Upper lobe of left lung (tissue), 6 donors: ENCODE data around the gene FNDC3B. TPM values are rescaled to one million over a fixed set of nuclear protein-coding genes. Genes with fewer than 3 reads are reported as not detected.
A peak's percentile ranks its signal among the peaks of the same experiment; 100 is the strongest.

Source experiments
- ATAC-seq, 2 donors: fragments of 200-7000 bp; cut with Tn5 transposase; one replicate each; pipeline ENCODE4 v1.9.1; 2022; ENCODE audit warnings: mild to moderate bottlenecking in 2 of 2, moderate library complexity in 2 of 2; ENCODE audit not compliant: low FRiP score in 2 of 2
- DNase-seq, 2 donors: peaks; one replicate each; pipeline ENCODE4 v3.0.0-alpha.2; 2019 to 2020
- H3K27ac ChIP-seq, 4 donors: fragments of 200-600 bp; sonication (generic); one replicate each; pipeline ENCODE4 v1.5.1; 2016 to 2019
- H3K27me3 ChIP-seq, 4 donors: fragments of 200-600 bp; sonication (generic); one replicate each; pipeline ENCODE4 v1.5.1; 2017 to 2019
- H3K36me3 ChIP-seq, 4 donors: fragments of 200-600 bp; sonication (generic); one replicate each; pipeline ENCODE4 v1.5.1; 2016 to 2019
- H3K4me1 ChIP-seq, 4 donors: fragments of 200-600 bp; sonication (generic); one replicate each; pipeline ENCODE4 v1.5.1; 2018 to 2019
- H3K4me3 ChIP-seq, 4 donors: fragments of 200-600 bp; sonication (generic); one replicate each; pipeline ENCODE4 v1.5.1; 2017 to 2019; ENCODE audit warnings: mild to moderate bottlenecking in 2 of 4, moderate library complexity in 1 of 4
- H3K9me3 ChIP-seq, 4 donors: fragments of 200-600 bp; sonication (generic); one replicate each; pipeline ENCODE4 v1.5.1; 2018 to 2019
- EP300 ChIP-seq, 4 donors: sonication (generic); formaldehyde crosslinking; IDR thresholded peaks; one replicate each; pipeline ENCODE4 v1.5.1; 2017; ENCODE audit warnings: antibody characterized with exemption in 4 of 4, control low read depth in 2 of 4
- POLR2A ChIP-seq, 4 donors: fragments of 450-650 bp; IDR thresholded peaks; one replicate each; pipeline ENCODE4 v1.5.1; 2016 to 2017; ENCODE audit warnings: antibody characterized with exemption in 4 of 4, mild to moderate bottlenecking in 2 of 4
- POLR2AphosphoS5 ChIP-seq, 2 donors: sonication (generic); formaldehyde crosslinking; IDR thresholded peaks; one replicate each; pipeline ENCODE4 v1.5.1; 2017; ENCODE audit warnings: antibody characterized with exemption in 2 of 2
- WGBS, 2 donors: methylation state at CpG; one replicate each; pipeline ENCODE4 v1.1.5; 2017 to 2018; 5-methylcytosine and 5-hydroxymethylcytosine counted together
- total RNA-seq, 6 donors: library from RNA; depleted of rRNA in 4 of 6; stranded (reverse); fragments of >200 nt in 4 of 6; gene quantifications; one replicate each; pipeline versions ENCODE4 v1.1.0 to v1.2.1, GENCODE V29; 2016 to 2021
- TF ChIP-seq, protein P1 (sequence below), 6 experiments: fragments of 450-650 bp in 4 of 6; fragments of 200-600 bp in 2 of 6; sonication (generic) in 2 of 6; IDR thresholded peaks; one replicate each; pipeline ENCODE4 v1.5.1; 2016 to 2019; ENCODE audit warnings: antibody characterized with exemption in 6 of 6
- donor health status: DM: no; HTN: no; CAD: no; lungs with moderate emphysema.
- donor health status: DM: no; HTN: yes; CAD: no; lungs with severe emphysema.

The FNDC3B gene
- total RNA-seq, 6 donors from 2014 or later = 73.3 to 167 (median 119) TPM

DNA sequence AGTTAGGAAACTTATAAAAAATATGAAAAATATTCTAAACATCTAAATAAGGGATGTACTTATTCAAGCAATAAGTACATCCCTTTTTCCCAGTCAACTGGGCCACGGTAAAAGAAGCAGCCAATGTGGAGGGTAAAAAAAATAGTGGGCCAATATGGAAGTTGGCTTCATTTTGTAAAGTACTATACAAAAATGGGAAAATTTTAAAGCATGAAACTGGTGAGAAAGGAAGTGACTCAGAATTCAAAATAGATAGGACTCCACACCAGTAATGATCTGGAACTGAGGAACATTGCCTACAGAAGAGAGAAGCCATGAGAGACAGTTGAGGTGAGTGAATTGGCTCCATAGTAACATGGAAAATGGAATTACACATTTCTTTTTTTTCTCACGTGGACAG lies 108.9 kb downstream of the FNDC3B start:
- Histone ChIP-seq H3K27me3 (no peaks in the 10 kb centered on the region), H3K27ac (no peak overlapping the region), H3K4me1 (peaks cover 17 to 43% (median 29%) of the 10 kb centered on the region in 4 donors), H3K4me3 (no peak overlapping the region), H3K9me3 (no peaks in the 10 kb centered on the region), H3K36me3 (no peaks in the 10 kb centered on the region)
- ATAC-seq (no peak), DNase-seq (no peak)
- TF ChIP-seq EP300 (IDR thresholded peaks at IDR 0.05) (no peak), POLR2AphosphoS5 (IDR thresholded peaks at IDR 0.05) (no peak), POLR2A (IDR thresholded peaks at IDR 0.05) (no peak)
- TF ChIP-seq, protein P1, sequence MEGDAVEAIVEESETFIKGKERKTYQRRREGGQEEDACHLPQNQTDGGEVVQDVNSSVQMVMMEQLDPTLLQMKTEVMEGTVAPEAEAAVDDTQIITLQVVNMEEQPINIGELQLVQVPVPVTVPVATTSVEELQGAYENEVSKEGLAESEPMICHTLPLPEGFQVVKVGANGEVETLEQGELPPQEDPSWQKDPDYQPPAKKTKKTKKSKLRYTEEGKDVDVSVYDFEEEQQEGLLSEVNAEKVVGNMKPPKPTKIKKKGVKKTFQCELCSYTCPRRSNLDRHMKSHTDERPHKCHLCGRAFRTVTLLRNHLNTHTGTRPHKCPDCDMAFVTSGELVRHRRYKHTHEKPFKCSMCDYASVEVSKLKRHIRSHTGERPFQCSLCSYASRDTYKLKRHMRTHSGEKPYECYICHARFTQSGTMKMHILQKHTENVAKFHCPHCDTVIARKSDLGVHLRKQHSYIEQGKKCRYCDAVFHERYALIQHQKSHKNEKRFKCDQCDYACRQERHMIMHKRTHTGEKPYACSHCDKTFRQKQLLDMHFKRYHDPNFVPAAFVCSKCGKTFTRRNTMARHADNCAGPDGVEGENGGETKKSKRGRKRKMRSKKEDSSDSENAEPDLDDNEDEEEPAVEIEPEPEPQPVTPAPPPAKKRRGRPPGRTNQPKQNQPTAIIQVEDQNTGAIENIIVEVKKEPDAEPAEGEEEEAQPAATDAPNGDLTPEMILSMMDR (IDR thresholded peaks at IDR 0.05) = no peak
- 82 to 88% methylated on average over 2 of the region's 2 CpGs for WGBS, 2 donors

DNA sequence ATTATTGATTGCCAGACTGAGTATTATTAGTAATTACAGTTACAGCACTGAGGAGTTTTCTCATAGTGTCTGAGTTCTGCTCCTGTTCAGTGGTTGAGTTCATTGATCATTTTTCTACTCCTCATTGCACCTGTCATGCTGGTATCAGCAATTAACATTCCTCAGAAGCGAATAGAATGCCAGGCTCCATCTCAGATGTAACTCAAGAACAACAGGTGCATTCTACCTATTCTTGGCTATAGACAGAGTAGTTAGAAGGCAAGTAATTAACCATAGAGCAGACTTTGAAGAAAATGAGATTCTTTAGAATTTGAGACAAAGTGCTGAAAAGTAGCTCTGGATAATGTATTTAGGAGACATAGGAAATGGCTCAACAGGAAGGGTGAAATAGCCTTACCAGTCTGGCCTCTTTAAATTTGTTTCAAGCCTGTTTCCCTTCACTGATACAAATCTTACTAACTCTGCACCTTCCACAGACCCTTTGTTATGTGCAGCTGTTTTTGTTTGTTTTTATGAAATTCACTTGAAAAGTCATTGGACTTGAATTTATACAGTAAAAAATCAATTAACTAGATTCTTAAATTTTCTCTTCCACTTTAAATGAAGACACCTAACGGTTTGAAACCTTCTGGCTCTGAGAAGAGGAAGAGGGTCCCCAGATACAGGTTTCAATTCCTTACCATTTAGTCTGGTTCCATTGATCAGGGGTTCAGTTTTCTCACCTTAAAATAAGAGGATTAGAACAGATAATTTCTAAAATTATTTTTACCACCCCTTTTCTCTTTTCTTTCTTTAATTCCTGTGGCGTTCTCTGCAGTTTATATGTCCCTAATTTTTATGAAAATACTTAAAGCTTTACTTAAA lies 109.6 kb downstream of the FNDC3B start:
- TF ChIP-seq POLR2AphosphoS5 (IDR thresholded peaks at IDR 0.05) (no peak), EP300 (IDR thresholded peaks at IDR 0.05) (no peak), POLR2A (IDR thresholded peaks at IDR 0.05) (no peak)
- TF ChIP-seq, protein P1 (IDR thresholded peaks at IDR 0.05) = no peak
- Histone ChIP-seq H3K27me3 (no peaks in the 10 kb centered on the region), H3K27ac (peak overlapping the region in 2 of 4 donors; percentile 2 to 24), H3K4me1 (peaks cover 24 to 50% (median 36%) of the 10 kb centered on the region in 4 donors), H3K36me3 (no peaks in the 10 kb centered on the region), H3K9me3 (no peaks in the 10 kb centered on the region), H3K4me3 (no peak overlapping the region)
- WGBS, 2 donors = 90 to 91% methylated on average over 3 of the region's 3 CpGs
- no peak for ATAC-seq
- no peak for DNase-seq

- 91 to 93% methylated on average over 3 of the region's 3 CpGs for WGBS, 2 donors
- Histone ChIP-seq H3K27ac (no peak overlapping the region), H3K4me1 (peaks cover 31 to 46% (median 40%) of the 10 kb centered on the region in 4 donors), H3K27me3 (no peaks in the 10 kb centered on the region), H3K4me3 (no peak overlapping the region), H3K9me3 (no peaks in the 10 kb centered on the region), H3K36me3 (no peaks in the 10 kb centered on the region)
- no peak for ATAC-seq
- DNase-seq = no peak
- TF ChIP-seq EP300 (IDR thresholded peaks at IDR 0.05) = no peak
- TF ChIP-seq POLR2A (IDR thresholded peaks at IDR 0.05) = no peak
- TF ChIP-seq, protein P1 (IDR thresholded peaks at IDR 0.05) = no peak
- TF ChIP-seq POLR2AphosphoS5 (IDR thresholded peaks at IDR 0.05) = no peak
Observed at GRCh38 chr3:172150268-172150667, 110.9 kb downstream of the FNDC3B start.

- Histone ChIP-seq H3K4me1 (peaks cover 38 to 52% (median 44%) of the 10 kb centered on the region in 4 donors), H3K27ac (no peak overlapping the region), H3K27me3 (no peaks in the 10 kb centered on the region), H3K36me3 (no peaks in the 10 kb centered on the region), H3K9me3 (no peaks in the 10 kb centered on the region), H3K4me3 (no peak overlapping the region)
- DNase-seq = no peak
- WGBS, 2 donors = 77 to 96% methylated on average over 5 of the region's 5 CpGs
- no peak for TF ChIP-seq EP300 (IDR thresholded peaks at IDR 0.05)
- TF ChIP-seq POLR2A (IDR thresholded peaks at IDR 0.05) = no peak
- no peak for TF ChIP-seq POLR2AphosphoS5 (IDR thresholded peaks at IDR 0.05)
- TF ChIP-seq, protein P1 (IDR thresholded peaks at IDR 0.05) = no peak
- ATAC-seq = no peak
Observed at GRCh38 chr3:172150913-172151650, 111.7 kb downstream of the FNDC3B start.
